K562 (cell line): ENCODE data around the gene SCARB2. TPM values are rescaled to one million over a fixed set of nuclear protein-coding genes. Genes with fewer than 3 reads are reported as not detected.

Source experiments
- ATF4 ChIP-seq: fragments of 450-650 bp; formaldehyde crosslinking; IDR thresholded peaks from 2 replicates; pipeline ENCODE4 v1.4.0; 2022; ENCODE audit warnings: mild to moderate bottlenecking, moderate library complexity
- CAMTA2 ChIP-seq: fragments of 250-450 bp; sonication (Bioruptor Pico); conservative IDR thresholded peaks from 2 replicates; pipeline ENCODE4 v1.5.1; 2022
- CBX2 ChIP-seq: fragments of 200-600 bp; sonication (generic); IDR thresholded peaks from one replicate; pipeline ENCODE4 v1.6.1; 2012; ENCODE audit warnings: mild to moderate bottlenecking, low read length, inconsistent platforms; ENCODE audit not compliant: insufficient read depth, poor library complexity, severe bottlenecking
- CREM ChIP-seq: IDR thresholded peaks from 2 replicates; pipeline ENCODE4 v1.6.1; 2014; ENCODE audit warnings: antibody characterized with exemption, low read depth
- EWSR1 ChIP-seq: fragments of 450-650 bp; IDR thresholded peaks from 2 replicates; pipeline ENCODE4 v1.6.1; 2018; ENCODE audit warnings: borderline replicate concordance, mild to moderate bottlenecking, low read depth, moderate library complexity; ENCODE audit not compliant: partially characterized antibody
- FOS ChIP-seq: IDR thresholded peaks from 3 replicates; pipeline ENCODE4 v1.6.1; 2011; ENCODE audit not compliant: insufficient read length; ENCODE audit errors: extremely low read depth
- ILF3 ChIP-seq: fragments of 450-650 bp; IDR thresholded peaks from 2 replicates; pipeline ENCODE4 v1.6.1; 2018; ENCODE audit warnings: antibody characterized with exemption, mild to moderate bottlenecking, moderate library complexity, borderline replicate concordance
- KHSRP ChIP-seq: fragments of 450-650 bp; IDR thresholded peaks from 2 replicates; pipeline ENCODE4 v1.6.1; 2017
- MBD1 ChIP-seq: fragments of 250-450 bp; sonication (Bioruptor Pico); IDR thresholded peaks from 2 replicates; pipeline ENCODE4 v1.8.0; 2022; ENCODE audit warnings: inconsistent platforms
- NBN ChIP-seq: fragments of 450-650 bp; IDR thresholded peaks from 2 replicates; pipeline ENCODE4 v1.6.1; 2016; ENCODE audit warnings: low read depth, mild to moderate bottlenecking
- NFXL1 ChIP-seq: fragments of 450-650 bp; formaldehyde crosslinking; IDR thresholded peaks from 2 replicates; pipeline ENCODE4 v1.4.0; 2021; ENCODE audit warnings: mild to moderate bottlenecking
- POLR2AphosphoS2 ChIP-seq: IDR thresholded peaks from 2 replicates; pipeline ENCODE4 v1.6.1; 2012; ENCODE audit warnings: low read length, improper control_type of control experiment
- PPARD ChIP-seq: fragments of 250-450 bp; sonication (Bioruptor Pico); IDR thresholded peaks from 2 replicates; pipeline ENCODE4 v1.8.0; 2022; ENCODE audit warnings: inconsistent platforms, mild to moderate bottlenecking, moderate library complexity
- RB1 ChIP-seq: fragments of 450-650 bp; IDR thresholded peaks from 2 replicates; pipeline ENCODE4 v1.6.1; 2017; ENCODE audit warnings: low read depth, mild to moderate bottlenecking
- SPI1 ChIP-seq: IDR thresholded peaks from 2 replicates; pipeline ENCODE4 v1.6.1; 2011; ENCODE audit warnings: low read depth, low read length, control low read depth, borderline replicate concordance
- SREBF2 ChIP-seq: sonication (generic); formaldehyde crosslinking; IDR thresholded peaks from 2 replicates; pipeline ENCODE4 v1.4.0; 2020; ENCODE audit warnings: mild to moderate bottlenecking, missing genetic modification reagents
- U2AF2 ChIP-seq: fragments of 200-400 bp; formaldehyde crosslinking; optimal IDR thresholded peaks from 2 replicates; pipeline ENCODE3; 2017; ENCODE audit warnings: low read depth, mild to moderate bottlenecking, low read length
- ZBTB1 ChIP-seq: sonication (generic); formaldehyde crosslinking; IDR thresholded peaks from 2 replicates; pipeline ENCODE4 v1.8.1; 2023; ENCODE audit warnings: missing genetic modification reagents, low read depth, mild to moderate bottlenecking, borderline replicate concordance
- ZNF174 ChIP-seq: fragments of 250-450 bp; sonication (Bioruptor Pico); IDR thresholded peaks from 2 replicates; pipeline ENCODE4 v1.4.0; 2020; ENCODE audit warnings: mild to moderate bottlenecking
- ZNF354B ChIP-seq: fragments of 250-450 bp; sonication (Bioruptor Pico); IDR thresholded peaks from 2 replicates; pipeline ENCODE4 v1.4.0; 2020
- ZNF511 ChIP-seq: sonication (generic); formaldehyde crosslinking; IDR thresholded peaks from 2 replicates; pipeline ENCODE4 v1.8.0; 2022; ENCODE audit warnings: mild to moderate bottlenecking, missing genetic modification reagents
- polyA plus RNA-seq, 8 experiments: library from polyadenylated mRNA; depleted of rRNA in 4 of 8; stranded (reverse) in 5 of 8; unstranded in 3 of 8; fragments of >200 nt; fragmentation: Nextera tagmentation in 2 of 8; fragmentation: Illumina TruSeq in 1 of 8; extraction: Ambion mirVana in 2 of 8; extraction: Trizol in 1 of 8; gene quantifications; 2 replicates each; pipeline versions ENCODE4 v1.2.1 to v1.2.3, GENCODE V29; 2011 to 2014; ENCODE audit warnings: inconsistent platforms in 1 of 8, missing spikeins in 1 of 8
- total RNA-seq, 7 experiments: library from RNA; depleted of rRNA in 6 of 7; stranded (reverse); fragments of >200 nt in 6 of 7; fragmentation: Illumina TruSeq in 2 of 7; extraction: Trizol in 2 of 7; gene quantifications; 2 replicates each; pipeline versions ENCODE4 v1.2.1 to v1.2.3, GENCODE V29; 2011 to 2021; ENCODE audit warnings: low replicate concordance in 1 of 7
- TF ChIP-seq, protein P1 (sequence below): sonication (generic); formaldehyde crosslinking; IDR thresholded peaks from 2 replicates; pipeline ENCODE4 v1.8.0; 2022; ENCODE audit warnings: mild to moderate bottlenecking, missing genetic modification reagents

Gene SCARB2
- total and polyA plus RNA-seq, 9 of the 15 experiments (the other 6 are each of a cell fraction or from before 2014, with no cell fraction given), result 6.1 to 25.8 (median 17.8) TPM

DNA sequence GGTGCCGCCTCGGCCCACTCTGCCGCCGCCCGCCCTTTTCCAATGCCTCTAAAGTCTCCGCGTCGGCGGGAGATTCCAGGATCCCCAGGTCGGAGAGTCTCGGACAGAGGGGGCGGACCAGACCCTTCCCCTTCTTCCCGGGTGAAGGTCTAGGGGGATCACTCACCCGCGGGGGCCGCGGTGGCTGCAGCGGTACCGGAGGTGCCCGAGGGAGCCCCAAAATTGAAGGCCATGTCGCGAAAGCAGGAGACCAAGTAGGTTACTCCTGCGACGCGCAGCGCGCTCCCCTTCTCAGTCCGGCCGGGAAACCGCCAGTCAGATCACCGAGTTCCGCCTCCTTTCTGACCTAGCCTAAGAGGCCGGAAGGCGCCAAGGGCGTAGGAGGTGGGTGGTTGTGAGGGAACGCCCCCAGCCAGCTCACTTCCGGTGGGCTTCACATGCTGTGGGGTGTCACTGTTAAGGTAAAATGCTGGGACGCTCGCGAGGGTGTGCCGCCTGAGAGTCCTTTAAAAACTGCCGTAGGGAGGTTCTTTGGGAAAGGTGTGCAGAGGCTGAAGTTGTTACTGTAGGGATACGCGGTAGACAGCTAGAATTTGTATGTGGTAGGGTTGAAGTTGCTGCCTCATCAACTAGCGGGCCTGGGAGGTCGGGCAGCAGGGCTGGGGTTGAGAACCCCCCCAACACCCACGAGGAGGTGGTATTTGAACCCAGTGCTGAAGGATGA lies 65.3 kb downstream of the SCARB2 start, which contains the start of gene NUP54 (continued):
- TF ChIP-seq CBX2 (no peak), MBD1 (CRISPR knock-in tag) (no peak), KHSRP (no peak), ZNF354B (no peak), ZBTB1 (no peak), PPARD (CRISPR knock-in tag) (no peak), NFXL1 (CRISPR knock-in tag) (no peak; the same call in 1 of the 2 replicates), CREM (peak; percentile 94), SREBF2 (CRISPR knock-in tag) (no peak), EWSR1 (no peak), SPI1 (no peak), FOS (no peak), ZNF174 (CRISPR knock-in tag) (no peak), U2AF2 (no peak), POLR2AphosphoS2 (no peak; the same call in 1 of the 2 replicates), ZNF511 (CRISPR knock-in tag) (peak; percentile 79; the same call in 1 of the 2 replicates), CAMTA2 (CRISPR knock-in tag) (no peak), NBN (no peak), ATF4 (no peak), RB1 (peak; percentile 87), ILF3 (no peak)
- TF ChIP-seq, protein P1, sequence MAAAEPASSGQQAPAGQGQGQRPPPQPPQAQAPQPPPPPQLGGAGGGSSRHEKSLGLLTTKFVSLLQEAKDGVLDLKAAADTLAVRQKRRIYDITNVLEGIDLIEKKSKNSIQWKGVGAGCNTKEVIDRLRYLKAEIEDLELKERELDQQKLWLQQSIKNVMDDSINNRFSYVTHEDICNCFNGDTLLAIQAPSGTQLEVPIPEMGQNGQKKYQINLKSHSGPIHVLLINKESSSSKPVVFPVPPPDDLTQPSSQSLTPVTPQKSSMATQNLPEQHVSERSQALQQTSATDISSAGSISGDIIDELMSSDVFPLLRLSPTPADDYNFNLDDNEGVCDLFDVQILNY, result peak; percentile 84; the same call in 1 of the 2 replicates
